ENCODE results near the gene ADCY4. TPM values are rescaled to one million over a fixed set of nuclear protein-coding genes. Genes with fewer than 3 reads are reported as not detected.

The ADCY4 gene
- total and polyA plus RNA-seq, 2 of the 13 experiments (the other 11 are each of a cell fraction or from before 2014, with no cell fraction given), result 0.03 TPM; not detected in 1

GRCh38 chr14:24296341-24297157 lies 38.3 kb downstream of the ADCY4 start (continued):
- TF ChIP-seq ZBTB26 (CRISPR knock-in tag; IDR thresholded peaks at IDR 0.05; ENCODE audit: borderline replicate concordance) (peak; percentile 87), DRAP1 (CRISPR knock-in tag; IDR thresholded peaks at IDR 0.05) (0 out of 2 replicates have a peak, but pooled peaks have one; percentile 36), POLR2G (IDR thresholded peaks at IDR 0.05; ENCODE audit: low read depth, low read length) (0 out of 2 replicates have a peak, but pooled peaks have one; percentile 34), HNF4G (IDR thresholded peaks at IDR 0.05; ENCODE audit: borderline replicate concordance, low read depth, low read length) (no peak), HNF4G (CRISPR knock-in tag; IDR thresholded peaks at IDR 0.05; ENCODE audit: borderline replicate concordance, low read depth) (no peak), WIZ (CRISPR knock-in tag; IDR thresholded peaks at IDR 0.05) (no peak), ZNF577 (CRISPR knock-in tag; IDR thresholded peaks at IDR 0.05; ENCODE audit: borderline replicate concordance, low read depth) (no peak), SALL1 (CRISPR knock-in tag; IDR thresholded peaks at IDR 0.05) (peak; percentile 80), FUBP1 (CRISPR knock-in tag; IDR thresholded peaks at IDR 0.05; ENCODE audit: borderline replicate concordance) (0 out of 2 replicates have a peak, but pooled peaks have one; percentile 84), NCOA5 (CRISPR knock-in tag; IDR thresholded peaks at IDR 0.05) (no peak), ZNF781 (CRISPR knock-in tag; IDR thresholded peaks at IDR 0.05; ENCODE audit: borderline replicate concordance, not compliant biosample characterization) (no peak), ZSCAN12 (CRISPR knock-in tag; IDR thresholded peaks at IDR 0.05) (no peak), RARA (CRISPR knock-in tag; IDR thresholded peaks at IDR 0.05) (no peak), HDAC6 (IDR thresholded peaks at IDR 0.05; ENCODE audit: low read depth, low read length) (no peak), TRAFD1 (CRISPR knock-in tag; IDR thresholded peaks at IDR 0.05; ENCODE audit: borderline replicate concordance) (peak; percentile 51; the same call in 1 of the 2 replicates), ZBTB2 (CRISPR knock-in tag; IDR thresholded peaks at IDR 0.05; ENCODE audit: low read depth) (no peak), ZMYM4 (CRISPR knock-in tag; IDR thresholded peaks at IDR 0.05) (peak; percentile 1; the same call in 1 of the 2 replicates), ATF7 (IDR thresholded peaks at IDR 0.05) (no peak), ATF7 (CRISPR knock-in tag; IDR thresholded peaks at IDR 0.05) (peak; percentile 30; the same call in 1 of the 2 replicates), HOXA3 (CRISPR knock-in tag; IDR thresholded peaks at IDR 0.05) (no peak; the same call in 1 of the 2 replicates), ZNF460 (CRISPR knock-in tag; IDR thresholded peaks at IDR 0.05; ENCODE audit: borderline replicate concordance) (no peak), HNRNPK (IDR thresholded peaks at IDR 0.05; ENCODE audit: low read depth, low read length, poor library complexity, severe bottlenecking) (peak; percentile 50)

Measured in HepG2 (cell line).